GM19468 (cell line): ENCODE measurements around the gene PCK2.
A peak's percentile ranks its signal among the peaks of the same experiment; 100 is the strongest.

Source experiments
- ATAC-seq: cut with Tn5 transposase; IDR thresholded peaks from one replicate; pipeline ENCODE4 v1.9.1; 2021; ENCODE audit warnings: mild to moderate bottlenecking, moderate library complexity, moderate number of reproducible peaks; ENCODE audit not compliant: unreplicated experiment; ENCODE audit errors: extremely low read depth

The PCK2 gene

DNA sequence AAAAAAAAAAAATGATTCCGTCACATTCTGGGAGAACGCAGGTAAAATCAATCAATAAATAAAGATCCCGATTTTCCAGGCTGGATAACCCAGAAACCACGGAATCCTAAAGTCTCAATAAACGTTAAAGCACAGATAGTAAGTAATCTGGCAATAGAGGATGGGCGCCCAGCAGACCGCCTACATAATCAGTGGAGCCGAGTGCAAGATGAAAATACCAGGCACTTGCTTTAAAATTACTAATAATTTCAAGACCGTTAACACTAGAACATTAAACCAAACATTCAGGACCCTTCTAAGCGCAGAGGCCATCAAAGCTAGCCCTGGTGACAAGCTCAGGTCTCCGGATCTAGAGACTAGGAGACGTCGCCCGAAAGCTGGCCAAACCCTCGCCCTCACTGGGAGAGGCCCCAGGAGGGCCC, 19.3 kb downstream of the PCK2 start:
- no peak for ATAC-seq

- peak; percentile 6 for ATAC-seq
These were observed 19.9 kb downstream of the PCK2 start for GRCh38 chr14:24113801-24114531.

DNA sequence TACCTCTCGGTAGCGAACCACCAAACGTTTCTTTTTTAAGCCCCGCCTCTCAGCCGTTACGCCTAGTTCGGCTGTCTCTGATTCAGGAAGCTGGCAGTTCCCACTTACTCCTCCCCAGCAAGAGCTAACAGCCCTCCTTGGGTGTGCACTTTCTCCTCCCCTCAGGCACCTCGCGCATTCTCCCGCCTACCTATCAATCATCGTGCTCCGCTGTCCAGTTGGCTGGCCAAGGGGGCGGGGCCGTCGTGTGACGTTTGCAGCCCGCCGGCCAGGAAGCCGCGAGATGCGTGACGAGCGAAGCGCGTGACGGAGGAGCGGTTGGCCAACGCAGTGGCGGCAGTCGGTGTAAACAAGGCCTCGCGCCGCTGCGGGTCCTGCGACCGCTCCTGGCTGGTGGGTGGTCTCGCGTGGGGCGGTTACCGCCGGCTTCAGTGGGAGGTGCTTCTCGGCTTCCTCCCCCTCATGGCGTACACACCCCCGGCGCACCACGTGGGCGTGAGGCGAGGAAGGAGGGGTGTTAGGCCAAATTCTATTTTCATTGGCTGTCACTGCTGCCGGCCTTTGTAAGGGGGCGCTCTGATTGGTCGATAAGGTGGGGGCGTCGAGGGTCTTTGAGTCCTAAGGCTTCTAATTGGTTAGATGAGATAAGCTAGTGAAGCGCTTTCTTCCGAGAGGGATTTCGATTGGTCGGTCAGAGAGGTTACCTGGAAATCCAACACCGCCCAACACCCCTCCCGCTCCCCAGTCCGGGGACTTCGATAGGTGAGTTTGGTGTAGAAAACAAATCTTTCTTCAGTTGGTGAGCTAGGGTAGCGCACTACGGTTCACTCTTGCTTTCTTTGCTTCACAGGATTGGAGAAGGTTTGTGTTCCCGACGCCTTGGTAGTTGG, 20.7 kb downstream of the PCK2 start, which contains the start of the genes DCAF11 and NRL:
DCAF11 (plus strand) TSS at position 246 of the 890 bp plus-strand sequence. CDS start 818 bp downstream, outside the sequence.
NRL (minus strand) TSS at position 418 of the 890 bp plus-strand sequence. CDS start 32,101 bp downstream, outside the sequence.
- peak; percentile 85 for ATAC-seq

- ATAC-seq: no peak
These were observed 21.5 kb downstream of the PCK2 start for GRCh38 chr14:24115422-24116127.

GRCh38 chr14:24116128-24116814, 22.2 kb downstream of the PCK2 start:
- no peak for ATAC-seq

GRCh38 chr14:24117179-24117578, 23.1 kb downstream of the PCK2 start:
- no peak for ATAC-seq

GRCh38 chr14:24119691-24120090, 25.6 kb downstream of the PCK2 start:
- ATAC-seq: no peak

DNA sequence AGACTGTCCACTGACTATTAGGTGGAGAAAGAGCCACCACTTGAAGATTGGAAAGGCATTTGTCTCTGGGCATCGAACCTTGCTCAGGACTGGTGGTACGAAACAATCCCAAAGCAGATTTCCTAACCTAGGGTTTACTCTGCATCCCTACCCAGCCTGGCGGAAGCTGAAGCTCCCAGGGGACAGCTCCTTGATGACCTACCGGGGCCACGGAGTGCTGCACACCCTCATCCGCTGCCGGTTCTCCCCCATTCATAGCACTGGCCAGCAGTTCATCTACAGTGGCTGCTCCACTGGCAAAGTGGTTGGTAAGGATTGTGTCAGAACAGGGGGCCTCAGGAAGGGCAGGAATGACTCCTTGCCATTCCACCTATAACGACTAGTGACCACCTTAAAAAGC, 27.1 kb downstream of the PCK2 start:
- no peak for ATAC-seq

- ATAC-seq: no peak
These were observed 28.3 kb downstream of the PCK2 start for GRCh38 chr14:24122416-24122815.

- no peak for ATAC-seq
These were observed 28.8 kb downstream of the PCK2 start for GRCh38 chr14:24122898-24123297.

- no peak for ATAC-seq
These were observed 29.6 kb downstream of the PCK2 start for GRCh38 chr14:24123424-24124417.

DNA sequence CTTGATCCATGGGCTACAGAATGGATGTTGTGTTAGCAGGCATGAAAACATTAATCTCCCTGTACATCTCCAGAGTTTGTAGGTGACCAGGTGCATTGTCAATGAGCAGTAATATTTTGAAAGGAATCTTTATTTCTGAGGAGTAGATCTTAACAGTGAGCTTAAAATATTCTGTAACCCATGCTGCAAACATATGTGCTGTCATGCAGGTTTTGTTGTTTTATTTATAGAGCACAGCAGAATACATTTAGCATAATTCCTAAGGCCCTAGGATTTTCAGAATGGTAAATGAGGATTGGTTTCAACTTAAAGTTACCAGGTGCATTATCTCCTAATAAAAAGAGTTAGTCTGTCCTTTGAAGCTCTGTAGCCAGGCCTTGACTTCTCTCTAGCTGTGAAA, 32.8 kb downstream of the PCK2 start:
- ATAC-seq: no peak

DNA sequence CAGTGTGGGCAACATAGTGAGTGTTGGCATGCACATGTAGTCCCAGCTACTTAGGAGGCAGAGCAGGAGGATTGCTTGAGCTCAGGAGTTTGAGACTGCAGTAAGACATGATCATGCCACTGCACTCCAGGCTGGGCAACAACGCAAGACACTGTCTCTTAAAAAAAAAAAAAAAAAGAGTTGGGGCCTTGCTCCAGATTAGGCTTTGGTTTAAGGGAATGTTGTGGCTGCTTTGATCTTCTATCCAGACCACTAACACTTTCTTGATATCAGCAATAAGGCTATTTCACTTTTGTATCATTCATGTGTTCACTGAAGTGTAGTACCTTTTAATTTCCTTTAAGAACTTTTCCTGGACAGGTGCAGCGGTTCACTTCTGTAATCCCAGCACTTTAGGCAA, 33.6 kb downstream of the PCK2 start:
- ATAC-seq: no peak

DNA sequence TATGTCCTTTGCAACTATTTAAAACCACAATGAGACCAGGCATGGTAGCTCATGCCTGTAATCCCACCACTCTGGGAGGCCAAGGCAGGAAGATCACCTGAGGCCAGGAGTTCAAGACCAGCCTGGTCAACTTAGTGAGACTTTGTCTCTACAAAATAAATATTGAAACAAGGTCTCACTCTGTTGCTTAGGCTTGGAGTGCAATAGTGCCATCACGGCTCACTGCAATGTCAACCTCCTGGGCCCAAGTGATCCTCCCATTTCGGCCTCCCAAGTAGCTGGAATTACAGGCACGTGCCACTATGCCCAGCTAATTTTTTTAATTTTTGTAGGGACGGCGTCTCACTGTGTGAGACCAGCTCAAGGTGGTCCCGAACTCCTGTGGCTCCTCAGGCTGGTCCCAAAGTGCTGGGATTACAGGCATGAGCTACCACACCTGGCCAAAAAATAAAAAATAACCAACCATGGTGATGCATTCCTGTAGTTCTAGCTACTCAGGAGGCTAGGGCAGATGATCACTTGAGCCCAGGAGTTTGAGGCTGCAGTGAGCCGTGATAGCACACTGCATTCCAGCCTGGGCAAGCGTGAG, 35.4 kb downstream of the PCK2 start:
- ATAC-seq: no peak

GRCh38 chr14:24130380-24130716, 36.2 kb downstream of the PCK2 start, which contains the start of gene FITM1:
Gene FITM1 (plus strand): TSS chr14:24130659. CDS start chr14:24131564, 905 bp downstream.
- ATAC-seq: no peak

DNA sequence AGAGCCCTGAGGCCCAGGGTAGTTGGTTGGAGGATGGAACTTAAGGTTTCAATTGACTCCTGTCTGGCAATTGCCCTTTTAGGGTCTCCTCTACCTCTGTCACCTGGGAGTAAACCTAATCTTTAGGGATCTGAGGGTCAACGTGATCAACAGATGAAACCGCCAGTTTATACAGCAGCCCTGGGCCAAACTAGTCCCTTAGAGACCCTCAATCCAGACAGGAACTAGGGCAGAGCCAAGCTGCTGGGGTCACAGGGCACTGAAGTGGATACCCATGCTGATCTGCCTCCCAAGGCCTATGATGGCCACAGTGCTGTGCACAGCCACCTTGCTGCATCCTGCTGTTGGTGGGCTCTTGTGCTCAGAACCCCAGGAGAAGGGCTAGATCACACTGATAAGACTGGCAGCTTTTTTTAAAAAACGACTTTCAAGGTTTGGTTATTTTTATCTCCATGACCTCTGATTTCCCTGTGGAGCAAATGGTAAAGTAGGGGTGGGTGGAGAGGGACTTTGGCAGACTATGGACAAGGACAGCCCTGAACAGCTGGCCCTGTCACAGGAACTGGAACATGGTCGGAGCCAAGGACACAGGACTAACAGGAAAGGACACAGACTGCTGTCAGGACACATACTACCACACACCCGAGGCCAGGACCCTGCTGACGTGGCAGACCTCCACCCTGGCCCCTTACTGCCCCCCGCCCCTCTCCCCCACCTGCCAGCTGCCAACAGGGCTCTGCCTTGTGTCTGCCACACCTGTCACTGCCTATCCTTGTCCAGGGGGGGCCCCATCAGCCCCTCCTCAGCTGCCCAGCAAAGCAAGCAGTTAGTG, 36.8 kb downstream of the PCK2 start:
- no peak for ATAC-seq

DNA sequence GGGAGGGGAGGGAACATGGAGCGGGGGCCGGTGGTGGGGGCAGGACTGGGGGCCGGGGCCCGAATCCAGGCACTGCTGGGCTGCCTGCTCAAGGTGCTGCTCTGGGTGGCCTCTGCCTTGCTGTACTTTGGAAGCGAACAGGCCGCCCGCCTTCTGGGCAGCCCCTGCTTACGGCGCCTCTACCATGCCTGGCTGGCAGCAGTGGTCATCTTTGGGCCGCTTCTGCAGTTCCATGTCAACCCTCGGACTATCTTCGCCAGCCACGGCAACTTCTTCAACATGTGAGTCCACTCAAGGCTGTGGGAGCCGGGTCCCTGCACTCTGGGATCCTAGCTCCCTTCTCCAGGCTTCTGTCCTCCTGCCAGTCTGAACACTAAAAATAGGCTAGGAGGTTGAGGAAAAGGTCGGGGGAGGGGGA, 37.4 kb downstream of the PCK2 start:
- ATAC-seq: no peak
